GM12801 (cell line): Measurements from ENCODE around the gene REM2.

Source experiments
- CTCF ChIP-seq: IDR thresholded peaks from one replicate; pipeline ENCODE4 v1.5.1; 2011; ENCODE audit warnings: control low read depth; ENCODE audit not compliant: insufficient read length; ENCODE audit errors: extremely low read depth

REM2 gene

GRCh38 chr14:22852599-22852939 lies 30.5 kb upstream of the REM2 start:
- TF ChIP-seq CTCF: no peak

GRCh38 chr14:22852940-22853767 lies 29.9 kb upstream of the REM2 start:
- TF ChIP-seq CTCF: no peak

GRCh38 chr14:22854963-22855724 lies 27.9 kb upstream of the REM2 start:
- TF ChIP-seq CTCF: no peak

GRCh38 chr14:22856428-22856827 lies 26.6 kb upstream of the REM2 start:
- no peak for TF ChIP-seq CTCF

- TF ChIP-seq CTCF: no peak
Measured at GRCh38 chr14:22861651-22862050, 21.4 kb upstream of the REM2 start.

GRCh38 chr14:22864979-22865378 lies 18.0 kb upstream of the REM2 start:
- TF ChIP-seq CTCF: no peak

- no peak for TF ChIP-seq CTCF
Measured at GRCh38 chr14:22865424-22866405, 17.3 kb upstream of the REM2 start.
